Adrenal gland (tissue), 5 donors: ENCODE results near the gene MTF2.

ENCODE experiments used
- CTCF ChIP-seq, 6 experiments: fragments of 450-650 bp in 4 of 6; fragments of 200-600 bp in 2 of 6; sonication (generic) in 1 of 6; IDR thresholded peaks; 1 replicate in 5 of 6; 2 replicates in 1 of 6; pipeline versions ENCODE4 v1.5.1 to v1.8.0; 2016 to 2021; ENCODE audit warnings: antibody characterized with exemption in 6 of 6, mild to moderate bottlenecking in 2 of 6, moderate library complexity in 1 of 6
- POLR2A ChIP-seq, 2 donors: fragments of 450-650 bp; IDR thresholded peaks; one replicate each; pipeline ENCODE4 v1.6.1; 2017; ENCODE audit warnings: antibody characterized with exemption in 2 of 2, mild to moderate bottlenecking in 2 of 2, moderate library complexity in 1 of 2
- donor health status: DM: no; HTN: no; CAD: no.

DNA sequence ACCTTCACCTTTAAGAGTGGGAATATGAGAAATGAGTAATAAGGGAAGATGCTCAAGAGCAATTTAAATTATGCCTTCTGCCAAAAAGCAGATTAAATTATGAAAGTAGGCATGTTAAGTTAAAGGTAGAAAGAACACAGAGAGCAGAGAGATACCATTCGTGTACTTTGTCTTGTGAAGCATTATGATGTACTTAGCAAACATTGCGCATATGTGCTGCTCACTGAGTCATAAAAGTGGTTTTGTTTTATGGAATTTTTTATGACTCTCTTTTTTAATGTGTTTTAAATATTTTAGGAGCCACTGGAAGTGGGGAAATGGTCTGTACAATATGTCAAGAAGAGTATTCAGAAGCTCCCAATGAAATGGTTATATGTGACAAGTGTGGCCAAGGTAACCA is 35.3 kb downstream of the MTF2 start:
- TF ChIP-seq CTCF (IDR thresholded peaks at IDR 0.05): no peak
- no peak for TF ChIP-seq POLR2A (IDR thresholded peaks at IDR 0.05)
